ENCODE measurements around the gene PGBD5.

Gene PGBD5

DNA sequence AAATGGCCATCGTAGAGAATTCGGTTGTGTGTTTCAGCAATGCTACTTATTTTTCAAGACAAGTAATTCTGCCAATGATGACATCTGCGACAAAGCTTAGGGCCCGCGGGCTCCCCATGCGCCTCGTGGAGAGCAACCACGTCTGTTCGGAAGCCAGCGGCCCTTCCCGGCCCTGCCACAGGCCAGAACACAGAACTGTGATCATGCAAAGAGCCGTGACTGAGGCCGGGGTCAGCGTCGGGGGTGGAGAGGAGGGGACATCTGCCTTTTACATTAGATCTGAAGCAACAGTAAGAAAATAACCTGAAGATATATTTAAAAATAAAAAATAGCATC, 103.7 kb downstream of the PGBD5 start:
- DNase-seq (ENCODE audit: low read depth, low spot score) = no peak
- in situ Hi-C loops (cut with HindIII; ENCODE audit: low sequenced_read_pairs) = no loop called here
- no peak overlapping the region for H3K4me3 ChIP-seq (ENCODE audit: low read depth, low read length)
- TF ChIP-seq, protein P1, sequence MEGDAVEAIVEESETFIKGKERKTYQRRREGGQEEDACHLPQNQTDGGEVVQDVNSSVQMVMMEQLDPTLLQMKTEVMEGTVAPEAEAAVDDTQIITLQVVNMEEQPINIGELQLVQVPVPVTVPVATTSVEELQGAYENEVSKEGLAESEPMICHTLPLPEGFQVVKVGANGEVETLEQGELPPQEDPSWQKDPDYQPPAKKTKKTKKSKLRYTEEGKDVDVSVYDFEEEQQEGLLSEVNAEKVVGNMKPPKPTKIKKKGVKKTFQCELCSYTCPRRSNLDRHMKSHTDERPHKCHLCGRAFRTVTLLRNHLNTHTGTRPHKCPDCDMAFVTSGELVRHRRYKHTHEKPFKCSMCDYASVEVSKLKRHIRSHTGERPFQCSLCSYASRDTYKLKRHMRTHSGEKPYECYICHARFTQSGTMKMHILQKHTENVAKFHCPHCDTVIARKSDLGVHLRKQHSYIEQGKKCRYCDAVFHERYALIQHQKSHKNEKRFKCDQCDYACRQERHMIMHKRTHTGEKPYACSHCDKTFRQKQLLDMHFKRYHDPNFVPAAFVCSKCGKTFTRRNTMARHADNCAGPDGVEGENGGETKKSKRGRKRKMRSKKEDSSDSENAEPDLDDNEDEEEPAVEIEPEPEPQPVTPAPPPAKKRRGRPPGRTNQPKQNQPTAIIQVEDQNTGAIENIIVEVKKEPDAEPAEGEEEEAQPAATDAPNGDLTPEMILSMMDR (IDR thresholded peaks at IDR 0.05; ENCODE audit: low read depth, low read length) = no peak

DNA sequence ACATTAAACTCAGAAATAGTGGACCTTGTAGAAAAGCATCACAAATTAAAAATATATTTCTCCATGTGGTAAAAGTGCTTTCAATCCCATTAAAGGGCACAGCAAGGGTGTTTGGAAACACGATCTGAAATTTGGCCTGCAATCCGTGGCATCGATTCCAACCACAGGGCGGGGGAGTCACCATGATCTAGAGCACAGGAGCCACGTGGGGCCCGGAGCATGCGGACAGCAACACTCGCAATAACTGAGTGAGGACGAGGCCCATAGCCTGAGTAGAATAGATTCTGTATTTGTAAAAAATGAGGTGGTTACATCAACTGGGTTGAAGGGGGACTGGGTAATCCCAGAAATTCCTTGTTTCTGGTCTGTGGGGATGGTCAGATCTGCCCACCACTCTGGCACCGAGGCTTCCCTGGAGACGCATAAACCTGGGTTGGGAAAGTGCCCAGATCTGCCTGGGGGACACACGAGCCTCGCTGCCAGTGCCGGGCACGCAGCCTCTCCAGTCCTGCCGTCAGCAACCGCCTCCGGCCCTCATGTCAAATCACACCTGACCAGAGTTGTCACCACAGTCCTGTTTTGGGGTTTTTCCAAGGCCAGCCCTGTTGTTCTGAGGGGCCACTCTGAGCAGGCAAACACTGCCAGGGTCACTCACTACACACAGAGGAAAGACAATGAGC, 104.3 kb downstream of the PGBD5 start:
- no peak for DNase-seq (ENCODE audit: low read depth, low spot score)
- TF ChIP-seq, protein P1 (IDR thresholded peaks at IDR 0.05; ENCODE audit: low read depth, low read length) = no peak
- in situ Hi-C loops (cut with HindIII; ENCODE audit: low sequenced_read_pairs) = no loop called here
- H3K4me3 ChIP-seq (ENCODE audit: low read depth, low read length) = no peak overlapping the region

DNA sequence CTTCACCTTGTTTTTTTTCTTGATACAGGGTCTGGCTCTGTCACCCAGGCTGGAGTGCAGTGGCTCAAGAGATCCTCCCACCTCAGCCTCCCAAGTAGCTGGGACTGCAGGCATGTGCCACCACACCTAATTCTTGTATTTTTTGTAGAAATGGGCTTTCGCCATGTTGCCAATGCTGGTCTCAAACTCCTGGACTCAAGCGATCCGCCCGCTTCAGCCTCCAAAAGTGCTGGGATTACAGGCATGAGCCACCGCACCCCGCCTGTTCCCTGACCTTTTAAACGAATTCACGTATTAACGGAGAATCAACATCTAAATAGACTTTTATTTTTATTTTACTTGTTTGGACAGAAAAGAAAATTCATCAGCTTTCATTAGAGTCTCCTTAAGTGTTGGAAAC, 104.8 kb downstream of the PGBD5 start:
- in situ Hi-C loops (cut with HindIII; ENCODE audit: low sequenced_read_pairs) = no loop called here
- TF ChIP-seq, protein P1 (IDR thresholded peaks at IDR 0.05; ENCODE audit: low read depth, low read length) = no peak
- no peak for DNase-seq (ENCODE audit: low read depth, low spot score)
- H3K4me3 ChIP-seq (ENCODE audit: low read depth, low read length) = no peak overlapping the region

DNA sequence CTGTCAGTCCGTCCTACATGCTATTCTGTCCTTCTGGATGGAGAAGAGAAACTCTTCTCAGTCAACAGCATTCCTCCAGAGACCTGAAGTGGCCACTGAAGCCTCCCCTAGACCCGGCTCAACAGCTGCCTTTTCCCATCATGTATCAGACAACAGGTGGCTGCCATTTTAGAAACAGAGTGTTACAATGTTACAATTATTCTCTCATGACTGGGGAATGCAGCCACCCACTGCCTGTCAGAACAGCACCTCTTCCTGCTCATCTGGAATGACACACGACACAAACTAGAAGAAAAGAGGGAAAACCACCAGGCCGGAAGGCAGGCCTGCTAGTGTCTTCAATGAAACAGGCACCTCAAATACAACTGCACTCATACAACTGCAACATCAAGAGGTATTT, 105.3 kb downstream of the PGBD5 start:
- H3K4me3 ChIP-seq (ENCODE audit: low read depth, low read length) = no peak overlapping the region
- TF ChIP-seq, protein P1 (IDR thresholded peaks at IDR 0.05; ENCODE audit: low read depth, low read length) = no peak
- no peak for DNase-seq (ENCODE audit: low read depth, low spot score)
- in situ Hi-C loops (cut with HindIII; ENCODE audit: low sequenced_read_pairs) = no loop called here

DNA sequence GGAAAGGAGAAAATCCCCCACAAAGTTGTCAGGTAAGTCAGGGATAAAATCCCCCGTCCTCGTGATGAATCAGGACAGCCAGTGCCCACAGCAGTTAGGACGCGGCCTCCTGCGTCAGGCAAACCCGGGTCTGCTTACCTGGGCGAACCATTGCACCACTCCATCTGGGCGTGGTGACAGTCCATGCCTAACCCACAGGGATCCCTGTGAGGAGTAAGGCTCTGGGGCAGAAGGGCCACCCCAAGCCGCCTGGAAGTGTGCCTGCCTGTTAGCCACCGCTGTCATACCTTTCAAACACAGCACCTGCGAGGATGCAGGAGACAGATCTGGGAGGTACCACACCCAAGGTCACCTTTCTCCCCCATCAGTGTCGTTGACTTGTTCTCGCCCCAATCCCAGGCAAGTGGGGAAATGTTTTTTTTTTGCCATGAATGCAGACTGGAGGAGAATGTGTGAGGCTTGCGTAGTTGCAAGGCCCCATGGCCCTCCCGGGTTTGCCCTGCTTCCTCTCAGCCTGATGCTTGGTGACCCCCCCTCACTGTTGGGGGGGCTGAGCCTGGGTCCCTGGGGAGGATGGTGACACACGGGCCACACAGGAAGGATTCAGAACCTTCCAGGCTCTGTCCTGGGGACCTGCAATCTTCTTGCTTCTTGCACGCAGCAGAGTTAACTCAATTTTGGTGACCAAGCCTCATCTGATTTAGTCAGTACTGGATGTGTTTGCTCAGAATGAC, 107.0 kb downstream of the PGBD5 start:
- in situ Hi-C loops (cut with HindIII; ENCODE audit: low sequenced_read_pairs) = no loop called here
- no peak overlapping the region for H3K4me3 ChIP-seq (ENCODE audit: low read depth, low read length)
- TF ChIP-seq, protein P1 (IDR thresholded peaks at IDR 0.05; ENCODE audit: low read depth, low read length) = no peak
- DNase-seq (ENCODE audit: low read depth, low spot score) = no peak

DNA sequence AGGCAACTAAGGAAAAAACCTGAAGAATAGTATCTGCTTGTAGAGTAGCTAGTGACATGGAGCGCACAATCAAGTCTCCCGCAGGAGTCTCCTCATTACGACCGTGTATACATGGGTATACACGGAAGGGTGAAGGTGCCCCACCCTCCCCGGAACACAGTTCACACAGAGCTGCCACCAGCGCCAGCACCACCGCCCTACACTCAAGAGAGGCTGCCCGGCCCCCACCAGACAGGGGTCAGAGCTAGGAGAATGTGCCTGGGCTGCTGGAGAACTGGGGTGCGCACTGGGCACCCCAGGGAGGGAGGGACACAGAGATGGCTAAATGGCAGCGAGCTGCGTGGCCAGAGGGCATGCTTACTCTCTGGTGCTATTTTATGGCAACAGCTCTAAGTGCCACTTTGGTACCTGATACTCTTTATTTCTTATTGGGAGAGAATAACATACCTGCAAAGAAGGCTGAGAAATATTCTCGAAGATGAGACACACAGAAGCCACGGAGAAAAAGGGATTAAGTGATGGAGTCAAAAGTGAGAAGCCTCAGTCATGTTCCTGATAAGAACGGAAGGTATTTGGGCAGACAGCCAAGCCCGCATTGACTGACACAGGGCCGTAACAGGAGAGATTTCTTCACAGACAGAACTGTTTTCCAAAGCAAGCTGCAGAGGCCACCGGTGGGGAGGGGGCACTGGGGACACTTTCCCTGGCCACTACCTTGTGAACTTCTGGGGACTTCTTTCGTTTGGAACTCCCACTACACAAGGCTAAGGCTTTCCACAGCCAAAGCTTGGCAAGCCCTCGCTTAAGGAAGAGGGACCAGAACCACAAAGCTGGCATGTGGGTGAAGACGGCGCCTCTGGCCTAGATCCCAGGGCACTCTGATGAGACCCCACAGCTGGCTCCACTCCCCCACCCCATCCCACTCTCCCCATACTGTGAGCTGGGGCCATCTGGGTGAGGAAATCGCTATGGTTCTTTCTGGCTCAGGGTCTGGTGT, 108.0 kb downstream of the PGBD5 start:
- DNase-seq (ENCODE audit: low read depth, low spot score) = no peak
- in situ Hi-C loops (cut with HindIII; ENCODE audit: low sequenced_read_pairs) = no loop called here
- TF ChIP-seq, protein P1 (IDR thresholded peaks at IDR 0.05; ENCODE audit: low read depth, low read length) = no peak
- H3K4me3 ChIP-seq (ENCODE audit: low read depth, low read length) = no peak overlapping the region

Measured in astrocyte of the spinal cord (primary cell).